Measurements from ENCODE around the gene ZDHHC11B.
"Not testable (repeated sequence)": the region's sequence is repeated elsewhere in the genome, so short reads cannot be mapped to it uniquely, and the experiment has no call there.

ZDHHC11B gene

GRCh38 chr5:691817-692528 lies 92.6 kb downstream of the ZDHHC11B start:
- DNase-seq (ENCODE audit: low read depth), result no peak
- H3K4me3 ChIP-seq (ENCODE audit: low read depth, low read length), result peak overlapping the region; percentile 50
- TF ChIP-seq, protein P1, sequence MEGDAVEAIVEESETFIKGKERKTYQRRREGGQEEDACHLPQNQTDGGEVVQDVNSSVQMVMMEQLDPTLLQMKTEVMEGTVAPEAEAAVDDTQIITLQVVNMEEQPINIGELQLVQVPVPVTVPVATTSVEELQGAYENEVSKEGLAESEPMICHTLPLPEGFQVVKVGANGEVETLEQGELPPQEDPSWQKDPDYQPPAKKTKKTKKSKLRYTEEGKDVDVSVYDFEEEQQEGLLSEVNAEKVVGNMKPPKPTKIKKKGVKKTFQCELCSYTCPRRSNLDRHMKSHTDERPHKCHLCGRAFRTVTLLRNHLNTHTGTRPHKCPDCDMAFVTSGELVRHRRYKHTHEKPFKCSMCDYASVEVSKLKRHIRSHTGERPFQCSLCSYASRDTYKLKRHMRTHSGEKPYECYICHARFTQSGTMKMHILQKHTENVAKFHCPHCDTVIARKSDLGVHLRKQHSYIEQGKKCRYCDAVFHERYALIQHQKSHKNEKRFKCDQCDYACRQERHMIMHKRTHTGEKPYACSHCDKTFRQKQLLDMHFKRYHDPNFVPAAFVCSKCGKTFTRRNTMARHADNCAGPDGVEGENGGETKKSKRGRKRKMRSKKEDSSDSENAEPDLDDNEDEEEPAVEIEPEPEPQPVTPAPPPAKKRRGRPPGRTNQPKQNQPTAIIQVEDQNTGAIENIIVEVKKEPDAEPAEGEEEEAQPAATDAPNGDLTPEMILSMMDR (IDR thresholded peaks at IDR 0.05; ENCODE audit: control insufficient read depth, extremely low read depth, insufficient read depth), result no peak

DNA sequence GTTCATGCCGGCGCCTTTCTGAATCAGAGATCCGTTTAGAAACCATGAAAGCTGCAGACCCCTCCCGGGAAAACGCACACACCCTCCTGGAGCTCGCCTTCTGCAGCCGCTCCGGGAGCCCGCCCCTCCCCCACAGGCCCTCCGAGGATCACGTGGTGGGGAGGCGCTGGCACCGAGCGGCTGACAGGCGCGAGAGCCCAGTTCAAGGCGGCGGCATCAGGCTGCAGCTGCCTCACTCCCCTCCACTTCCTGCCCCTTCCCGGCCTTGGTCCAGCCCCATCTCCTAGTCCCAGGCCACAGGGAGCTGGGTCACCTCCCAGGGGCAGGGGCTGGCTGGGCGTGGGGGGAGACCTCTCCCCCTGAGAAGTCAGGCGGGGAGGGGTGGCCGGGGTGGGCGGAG lies 93.5 kb downstream of the ZDHHC11B start:
- not testable (repeated sequence) for DNase-seq (ENCODE audit: low read depth); H3K4me3 ChIP-seq (ENCODE audit: low read depth, low read length)

GRCh38 chr5:690293-690692 lies 94.2 kb downstream of the ZDHHC11B start:
- not testable (repeated sequence) for H3K4me3 ChIP-seq (ENCODE audit: low read depth, low read length); DNase-seq (ENCODE audit: low read depth)

- not testable (repeated sequence) for DNase-seq (ENCODE audit: low read depth); H3K4me3 ChIP-seq (ENCODE audit: low read depth, low read length)
Measured at GRCh38 chr5:688348-689010, 96.0 kb downstream of the ZDHHC11B start.

DNA sequence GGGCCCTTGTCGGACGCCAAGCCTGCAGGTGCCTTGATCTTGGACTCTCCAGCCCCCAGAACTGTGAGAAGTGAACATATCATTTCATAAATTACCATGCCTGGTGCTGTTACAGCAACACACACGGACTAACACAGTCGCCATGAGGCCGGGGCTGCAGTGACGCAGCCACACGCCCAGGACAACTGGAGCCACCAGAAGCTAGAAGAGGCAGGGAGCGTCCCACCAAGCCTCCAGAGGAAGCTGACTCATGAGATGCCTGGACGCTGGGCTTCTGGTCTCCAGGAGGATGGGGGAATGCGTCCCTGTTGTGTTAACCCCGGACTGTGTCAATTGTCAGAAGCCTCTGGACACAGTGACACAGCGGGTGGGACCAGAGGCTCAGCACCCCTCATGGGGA lies 97.6 kb downstream of the ZDHHC11B start:
- DNase-seq (ENCODE audit: low read depth); H3K4me3 ChIP-seq (ENCODE audit: low read depth, low read length): not testable (repeated sequence)

DNA sequence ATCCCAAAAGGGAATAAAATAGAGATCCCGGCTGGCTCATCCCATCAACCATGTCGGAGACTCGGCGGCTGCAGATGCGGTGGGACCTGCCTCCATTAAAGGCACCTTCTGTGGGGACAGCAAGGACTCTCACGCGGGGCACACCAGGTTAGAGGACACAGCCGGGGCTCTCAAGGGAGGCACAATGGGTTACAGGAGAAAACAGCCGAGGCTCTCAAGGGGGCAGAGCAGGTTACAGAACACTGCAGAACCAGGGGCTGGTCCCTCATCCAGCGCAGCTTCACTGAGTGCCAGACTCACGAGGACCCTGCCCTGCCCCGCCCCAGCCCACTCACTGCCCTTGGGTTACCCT lies 98.4 kb downstream of the ZDHHC11B start:
- H3K4me3 ChIP-seq (ENCODE audit: low read depth, low read length); DNase-seq (ENCODE audit: low read depth): not testable (repeated sequence)

DNA sequence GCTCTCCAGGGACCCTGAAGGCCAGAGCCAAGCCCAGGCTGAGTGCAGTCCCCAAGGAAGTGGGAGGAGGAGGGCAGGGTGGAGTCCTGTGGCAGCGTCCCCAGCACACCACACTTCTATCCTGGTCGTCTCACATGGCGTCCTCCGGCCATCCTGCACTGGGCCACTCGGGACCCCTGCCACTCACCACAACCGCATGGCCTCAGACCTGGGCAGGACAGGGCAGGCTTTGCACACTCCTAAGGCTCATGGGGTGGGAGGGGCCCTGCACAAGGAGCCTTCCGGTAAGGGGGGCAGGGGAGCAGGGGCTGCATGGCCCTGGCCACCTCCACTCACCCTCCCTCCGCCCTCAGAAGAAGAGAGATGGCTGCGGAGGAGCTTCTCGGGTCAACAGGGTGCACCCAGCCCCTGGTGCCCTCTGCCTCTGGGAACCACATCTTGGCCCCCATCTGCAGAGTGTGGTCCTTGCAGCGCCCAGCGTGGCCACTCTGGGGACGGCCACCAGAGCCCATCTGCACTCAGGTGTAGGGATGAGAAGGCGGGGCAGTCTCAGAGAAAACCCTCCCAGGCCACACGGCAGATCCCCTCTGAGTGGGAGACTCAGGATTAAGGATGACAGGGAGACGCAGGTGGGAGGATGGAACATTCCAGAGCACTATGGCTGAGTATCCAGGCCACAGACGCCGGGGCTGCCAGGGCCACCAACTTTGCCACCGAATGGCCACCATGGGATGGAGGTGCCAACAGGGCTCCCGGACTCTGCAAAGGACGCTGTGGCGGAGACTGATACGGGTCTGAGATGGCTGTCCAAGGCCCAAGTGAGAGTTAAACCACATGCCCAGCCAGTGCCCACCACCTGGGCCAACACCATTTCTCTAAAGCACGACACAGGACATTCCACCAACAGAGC lies 99.0 kb downstream of the ZDHHC11B start:
- no peak overlapping the region for H3K4me3 ChIP-seq (ENCODE audit: low read depth, low read length)
- TF ChIP-seq, protein P1 (IDR thresholded peaks at IDR 0.05; ENCODE audit: control insufficient read depth, extremely low read depth, insufficient read depth), result no peak
- no peak for DNase-seq (ENCODE audit: low read depth)

- TF ChIP-seq, protein P1 (IDR thresholded peaks at IDR 0.05; ENCODE audit: control insufficient read depth, extremely low read depth, insufficient read depth), result no peak
- no peak for DNase-seq (ENCODE audit: low read depth)
Measured at GRCh38 chr5:684751-685216, 99.7 kb downstream of the ZDHHC11B start.

GRCh38 chr5:683551-684481 lies 100.7 kb downstream of the ZDHHC11B start:
- no peak overlapping the region for H3K4me3 ChIP-seq (ENCODE audit: low read depth, low read length)
- no peak for DNase-seq (ENCODE audit: low read depth)
- TF ChIP-seq, protein P1 (IDR thresholded peaks at IDR 0.05; ENCODE audit: control insufficient read depth, extremely low read depth, insufficient read depth), result no peak

More at GRCh38 chr5:684751-685216, 99.7 kb downstream of the ZDHHC11B start:
- no peak overlapping the region for H3K4me3 ChIP-seq (ENCODE audit: low read depth, low read length)

GRCh38 chr5:682651-683358 lies 101.7 kb downstream of the ZDHHC11B start:
- not testable (repeated sequence) for DNase-seq (ENCODE audit: low read depth); H3K4me3 ChIP-seq (ENCODE audit: low read depth, low read length)

GRCh38 chr5:682216-682615 lies 102.3 kb downstream of the ZDHHC11B start:
- DNase-seq (ENCODE audit: low read depth); H3K4me3 ChIP-seq (ENCODE audit: low read depth, low read length): not testable (repeated sequence)

Measured in LNCaP clone FGC (cell line).